GM12878 (cell line): Measurements from ENCODE around the gene NKG7. TPM values are rescaled to one million over a fixed set of nuclear protein-coding genes. Genes with fewer than 3 reads are reported as not detected.

ENCODE experiments used
- ATAC-seq: fragments of 200-7000 bp; cut with Tn5 transposase; 3 replicates; pipeline ENCODE4 v1.9.1; 2020; ENCODE audit warnings: mild to moderate bottlenecking, moderate library complexity
- BruUV-seq: library from RNA; stranded (reverse); fragments of 400-500 nt; replicated peaks from 2 replicates; lab custom pipeline; 2021; lab: Mats Ljungman, UMichigan
- CTCF ChIA-PET: fragments of 300-600 bp; sonication (Branson Sonifier 250); formaldehyde crosslinking; extraction: SDS; loops from one replicate; lab custom pipeline; 2021; ENCODE audit warnings: inconsistent platforms; lab: Yijun Ruan, JAX
- POLR2A ChIA-PET: fragments of 350-600 bp; formaldehyde crosslinking; extraction: SDS; loops from one replicate; lab custom pipeline; 2021; ENCODE audit warnings: inconsistent platforms; lab: Charles Lee
- RAD21 ChIA-PET: fragments of 300-600 bp; sonication (Branson Sonifier 250); formaldehyde crosslinking; loops from one replicate; lab custom pipeline; 2023; ENCODE audit warnings: antibody characterized with exemption; ENCODE audit not compliant: unreplicated experiment; lab: Charles Lee
- SMC1A ChIA-PET: fragments of 300-600 bp; sonication (Branson Sonifier 250); formaldehyde crosslinking; loops from one replicate; lab custom pipeline; 2023; ENCODE audit not compliant: unreplicated experiment, uncharacterized antibody; lab: Charles Lee
- DNase-seq: peaks from one replicate; pipeline ENCODE4 v3.0.0-alpha.2; 2011; ENCODE audit warnings: low read depth, low spot score
- FAIRE-seq: peaks from 3 replicates; lab custom pipeline; 2011; peaks lifted over from hg19 to GRCh38; lab: Jason Lieb, UNC
- H2AFZ ChIP-seq: 2 replicates; pipeline ENCODE4 v1.6.0; 2011; ENCODE audit warnings: low read depth, low read length, control low read depth; ENCODE audit not compliant: control insufficient read depth
- H3K27ac ChIP-seq: 2 replicates; pipeline ENCODE4 v1.5.1; 2011; ENCODE audit warnings: control low read depth; ENCODE audit not compliant: control insufficient read depth, insufficient read depth
- H3K27me3 ChIP-seq, 2 experiments: replicated peaks in 1 of 2; 2 replicates each; pipeline versions ENCODE4 v1.6.0 to v1.6.1; 2011; ENCODE audit warnings: low read length in 1 of 2; ENCODE audit not compliant: control insufficient read depth in 2 of 2, insufficient read depth in 2 of 2
- H3K36me3 ChIP-seq, 2 experiments: 2 replicates each; pipeline ENCODE4 v1.5.1; 2011; ENCODE audit warnings: low read length in 1 of 2; ENCODE audit not compliant: control insufficient read depth in 2 of 2, insufficient read depth in 2 of 2
- H3K4me1 ChIP-seq: 2 replicates; pipeline ENCODE4 v1.6.1; 2011; ENCODE audit warnings: mild to moderate bottlenecking, low read length, moderate library complexity, mixed read lengths; ENCODE audit not compliant: control insufficient read depth, insufficient read depth
- H3K4me2 ChIP-seq: 2 replicates; pipeline ENCODE4 v1.6.0; 2011; ENCODE audit warnings: control low read depth; ENCODE audit not compliant: control insufficient read depth, insufficient read depth
- H3K4me3 ChIP-seq: fragments of 200-600 bp; sonication (generic); 2 replicates; pipeline ENCODE4 v1.5.1; 2016
- H3K79me2 ChIP-seq: 2 replicates; pipeline ENCODE4 v1.6.0; 2011; ENCODE audit warnings: low read length; ENCODE audit not compliant: control insufficient read depth, insufficient read depth
- H3K9ac ChIP-seq: 2 replicates; pipeline ENCODE4 v1.8.0; 2011; ENCODE audit warnings: low read length, control low read depth, mixed read lengths; ENCODE audit not compliant: control insufficient read depth, insufficient read depth
- H3K9me3 ChIP-seq: replicated peaks from 3 replicates; pipeline ENCODE4 v1.5.1; 2011; ENCODE audit warnings: mild to moderate bottlenecking, low read length; ENCODE audit not compliant: control insufficient read depth, insufficient read depth
- H4K20me1 ChIP-seq: 2 replicates; pipeline ENCODE4 v1.6.0; 2011; ENCODE audit not compliant: control insufficient read depth, insufficient read depth
- EGR1 ChIP-seq, 2 experiments: IDR thresholded peaks; 1 replicate in 1 of 2; 2 replicates in 1 of 2; pipeline ENCODE4 v1.6.1; 2011 to 2012; ENCODE audit warnings: low read depth in 2 of 2, low read length in 2 of 2, borderline replicate concordance in 1 of 2, mild to moderate bottlenecking in 1 of 2, moderate library complexity in 1 of 2
- EZH2 ChIP-seq: IDR thresholded peaks from 2 replicates; pipeline ENCODE4 v1.6.1; 2012; ENCODE audit warnings: low read depth, mild to moderate bottlenecking, control low read depth, inconsistent platforms, low read length, borderline replicate concordance; ENCODE audit not compliant: control insufficient read depth
- MEF2A ChIP-seq: IDR thresholded peaks from 2 replicates; pipeline ENCODE4 v1.6.1; 2011; ENCODE audit warnings: low read depth, mild to moderate bottlenecking, low read length, moderate library complexity; ENCODE audit not compliant: insufficient read depth
- RAD21 ChIP-seq: IDR thresholded peaks from 2 replicates; pipeline ENCODE4 v1.6.1; 2011; ENCODE audit warnings: mild to moderate bottlenecking, low read depth, low read length, moderate library complexity; ENCODE audit not compliant: insufficient read depth
- SMC3 ChIP-seq: IDR thresholded peaks from 2 replicates; pipeline ENCODE4 v1.6.1; 2011; ENCODE audit warnings: low read length, improper control_type of control experiment, borderline replicate concordance
- SREBF1 ChIP-seq: IDR thresholded peaks from 2 replicates; pipeline ENCODE4 v1.6.1; 2012; ENCODE audit warnings: mild to moderate bottlenecking, low read length
- STAT1 ChIP-seq: fragments of 450-650 bp; conservative IDR thresholded peaks from 2 replicates; pipeline ENCODE4 v1.6.1; 2014; ENCODE audit warnings: antibody characterized with exemption, mild to moderate bottlenecking
- ZNF274 ChIP-seq: IDR thresholded peaks from one replicate; pipeline ENCODE4 v1.8.0; 2011; ENCODE audit not compliant: insufficient read length, insufficient read depth
- WGBS: methylation state at CpG from one replicate; pipeline ENCODE4 v1.1.6; 2016; ENCODE audit warnings: low lambda C conversion rate; ENCODE audit not compliant: insufficient replicate concordance, insufficient coverage; ENCODE audit errors: missing lambda C conversion rate; 5-methylcytosine and 5-hydroxymethylcytosine counted together
- in situ Hi-C: fragments of 300-500 bp; cut with MboI; formaldehyde crosslinking; loops from 9 replicates; pipeline ENCODE4 v1.14.3; 2018; ENCODE audit warnings: mixed read lengths
- intact Hi-C: fragments of 100-400 bp; cut with micrococcal nuclease; formaldehyde crosslinking; loops from one replicate; pipeline ENCODE4 v1.14.2; 2022; ENCODE audit not compliant: unreplicated experiment
- polyA plus RNA-seq, 11 experiments: library from polyadenylated mRNA; depleted of rRNA in 4 of 11; unstranded in 6 of 11; stranded (reverse) in 5 of 11; fragments of >200 nt; fragmentation: Nextera tagmentation in 4 of 11; fragmentation: Illumina TruSeq in 1 of 11; extraction: Ambion mirVana in 4 of 11; extraction: Trizol in 1 of 11; gene quantifications; 1 replicate in 1 of 11; 2 replicates in 10 of 11; pipeline versions ENCODE4 v1.2.1 to v1.2.3, GENCODE V29; 2011 to 2016; ENCODE audit warnings: inconsistent platforms in 2 of 11, missing spikeins in 2 of 11, low read depth in 1 of 11
- total RNA-seq, 4 experiments: library from RNA; depleted of rRNA in 3 of 4; stranded (reverse); fragments of >200 nt in 3 of 4; fragmentation: Illumina TruSeq in 1 of 4; extraction: Trizol in 1 of 4; gene quantifications; 2 replicates each; pipeline versions ENCODE4 v1.2.1 to v1.2.3, GENCODE V29; 2013 to 2021
- TF ChIP-seq, protein P1 (sequence below), 3 experiments: IDR thresholded peaks in 2 of 3; conservative IDR thresholded peaks in 1 of 3; 2 replicates each; pipeline ENCODE4 v1.5.1; 2011; ENCODE audit warnings: low read depth in 3 of 3, low read length in 3 of 3, mild to moderate bottlenecking in 3 of 3, control low read depth in 2 of 3, moderate library complexity in 2 of 3, inconsistent platforms in 1 of 3, mixed read lengths in 1 of 3; ENCODE audit not compliant: control insufficient read depth in 2 of 3, insufficient read depth in 1 of 3; ENCODE audit errors: extremely low read depth in 1 of 3
- TF ChIP-seq, protein P2 (sequence below): fragments of 450-650 bp; IDR thresholded peaks from 2 replicates; pipeline ENCODE4 v1.6.1; 2017; ENCODE audit warnings: mild to moderate bottlenecking, low read depth, inconsistent platforms; ENCODE audit not compliant: poor library complexity, severe bottlenecking
- TF ChIP-seq, protein P3 (sequence below): fragments of 450-650 bp; IDR thresholded peaks from 2 replicates; pipeline ENCODE4 v1.6.1; 2014; ENCODE audit warnings: mild to moderate bottlenecking

Gene NKG7
- total and polyA plus RNA-seq, 10 of the 15 experiments (the other 5 are each of a cell fraction or from before 2014, with no cell fraction given): 10.0 to 48.7 (median 22.3) TPM

DNA sequence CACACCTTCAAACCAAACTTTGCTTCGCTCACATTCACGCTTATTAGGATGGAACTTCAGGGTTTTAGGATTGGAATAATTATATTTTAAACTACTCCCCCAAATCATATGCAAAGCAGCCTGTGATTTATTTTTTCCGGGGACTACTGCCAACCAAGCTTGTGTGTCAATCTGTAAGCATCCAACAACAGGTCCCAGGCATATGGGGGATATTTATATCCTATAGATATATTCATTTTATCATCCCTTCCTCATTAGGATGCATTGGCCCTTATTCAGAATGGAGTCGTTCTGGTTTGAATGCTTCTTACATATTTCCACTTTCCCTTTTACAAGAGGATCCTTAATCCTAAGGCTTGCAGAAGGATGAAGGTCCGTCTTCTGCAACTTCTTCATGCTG is 26.8 kb upstream of the NKG7 start (continued):
- TF ChIP-seq EGR1 (IDR thresholded peaks at IDR 0.05; ENCODE audit: borderline replicate concordance in 1 of 2, low read depth in 2 of 2, low read length in 2 of 2) (no peak), ZNF274 (no peak), STAT1 (no peak)
- TF ChIP-seq, protein P1, sequence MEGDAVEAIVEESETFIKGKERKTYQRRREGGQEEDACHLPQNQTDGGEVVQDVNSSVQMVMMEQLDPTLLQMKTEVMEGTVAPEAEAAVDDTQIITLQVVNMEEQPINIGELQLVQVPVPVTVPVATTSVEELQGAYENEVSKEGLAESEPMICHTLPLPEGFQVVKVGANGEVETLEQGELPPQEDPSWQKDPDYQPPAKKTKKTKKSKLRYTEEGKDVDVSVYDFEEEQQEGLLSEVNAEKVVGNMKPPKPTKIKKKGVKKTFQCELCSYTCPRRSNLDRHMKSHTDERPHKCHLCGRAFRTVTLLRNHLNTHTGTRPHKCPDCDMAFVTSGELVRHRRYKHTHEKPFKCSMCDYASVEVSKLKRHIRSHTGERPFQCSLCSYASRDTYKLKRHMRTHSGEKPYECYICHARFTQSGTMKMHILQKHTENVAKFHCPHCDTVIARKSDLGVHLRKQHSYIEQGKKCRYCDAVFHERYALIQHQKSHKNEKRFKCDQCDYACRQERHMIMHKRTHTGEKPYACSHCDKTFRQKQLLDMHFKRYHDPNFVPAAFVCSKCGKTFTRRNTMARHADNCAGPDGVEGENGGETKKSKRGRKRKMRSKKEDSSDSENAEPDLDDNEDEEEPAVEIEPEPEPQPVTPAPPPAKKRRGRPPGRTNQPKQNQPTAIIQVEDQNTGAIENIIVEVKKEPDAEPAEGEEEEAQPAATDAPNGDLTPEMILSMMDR (IDR thresholded peaks at IDR 0.05 in 2 of 3, conservative IDR thresholded peaks at IDR 0.05 in 1 of 3; ENCODE audit: control insufficient read depth in 2 of 3, extremely low read depth in 1 of 3, insufficient read depth in 1 of 3, low read depth in 3 of 3, low read length in 3 of 3): no peak
- TF ChIP-seq, protein P2, sequence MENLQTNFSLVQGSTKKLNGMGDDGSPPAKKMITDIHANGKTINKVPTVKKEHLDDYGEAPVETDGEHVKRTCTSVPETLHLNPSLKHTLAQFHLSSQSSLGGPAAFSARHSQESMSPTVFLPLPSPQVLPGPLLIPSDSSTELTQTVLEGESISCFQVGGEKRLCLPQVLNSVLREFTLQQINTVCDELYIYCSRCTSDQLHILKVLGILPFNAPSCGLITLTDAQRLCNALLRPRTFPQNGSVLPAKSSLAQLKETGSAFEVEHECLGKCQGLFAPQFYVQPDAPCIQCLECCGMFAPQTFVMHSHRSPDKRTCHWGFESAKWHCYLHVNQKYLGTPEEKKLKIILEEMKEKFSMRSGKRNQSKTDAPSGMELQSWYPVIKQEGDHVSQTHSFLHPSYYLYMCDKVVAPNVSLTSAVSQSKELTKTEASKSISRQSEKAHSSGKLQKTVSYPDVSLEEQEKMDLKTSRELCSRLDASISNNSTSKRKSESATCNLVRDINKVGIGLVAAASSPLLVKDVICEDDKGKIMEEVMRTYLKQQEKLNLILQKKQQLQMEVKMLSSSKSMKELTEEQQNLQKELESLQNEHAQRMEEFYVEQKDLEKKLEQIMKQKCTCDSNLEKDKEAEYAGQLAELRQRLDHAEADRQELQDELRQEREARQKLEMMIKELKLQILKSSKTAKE: no peak

DNA sequence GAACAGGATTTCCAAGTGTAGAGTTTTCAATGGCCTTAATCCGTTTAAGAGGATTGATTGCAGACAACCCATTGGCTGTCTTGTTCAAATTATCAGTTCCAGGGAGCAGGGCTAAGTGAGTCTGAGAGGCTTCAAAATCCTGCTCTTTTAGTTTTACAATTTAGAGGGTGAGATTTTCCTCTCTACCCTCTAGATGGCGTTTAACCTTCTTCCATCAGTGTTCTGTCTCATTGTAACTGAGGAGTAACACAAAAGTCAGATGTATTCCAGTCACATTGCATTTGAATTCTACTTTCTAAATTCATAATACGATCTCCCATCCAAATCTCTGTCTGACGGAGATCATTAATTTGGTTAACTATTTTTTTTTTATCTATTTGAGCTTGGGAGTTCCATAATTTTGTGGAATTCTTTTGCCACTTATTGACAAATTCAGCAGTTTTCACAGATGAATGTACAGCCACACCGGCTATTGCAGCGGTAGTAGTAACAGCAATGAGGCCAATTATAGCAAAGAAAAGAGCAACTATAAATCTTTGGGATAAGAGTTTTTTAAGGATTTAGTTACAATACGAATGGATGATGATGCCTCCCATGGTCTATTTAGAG is 25.7 kb upstream of the NKG7 start:
- SMC1A ChIA-PET: interaction anchor here (0.6 to 6.6 kb wide), 7 partner anchors 19 to 966 kb away, joined by 3 to 43 read pairs (median 3); partner anchors contain the start of genes MYBPC2, NKG7 and SIGLEC10
- no peak overlapping the region for H3K4me2 ChIP-seq
- no peak overlapping the region for H3K27ac ChIP-seq
- CTCF ChIA-PET: interaction anchor here (0.7 to 6.0 kb wide), 22 partner anchors 10 to 264 kb away, joined by 3 to 49 read pairs (median 4); partner anchors contain the start of genes CLDND2, SIGLEC10 and VSIG10L
- no peak overlapping the region for H2AFZ ChIP-seq
- H3K4me3 ChIP-seq: no peak overlapping the region
- H4K20me1 ChIP-seq: no peaks in the 10 kb centered on the region
- POLR2A ChIA-PET: interaction anchor here (1.2 kb wide), 1 partner anchor 33 kb away, joined by 3 read pairs; no protein-coding TSS in a partner anchor
- H3K9me3 ChIP-seq: peaks cover 7% of the 10 kb centered on the region
- intact Hi-C loops (loop anchor here (1.0 kb wide), 1 partner anchor 59 kb away; no protein-coding TSS in a partner anchor), in situ Hi-C loops (loop anchor here (25.0 kb wide), 1 partner anchor 1139 kb away; the partner anchor contains the start of gene ZNF808)
- DNase-seq: no peak
- peaks cover 5% of the 10 kb centered on the region for H3K79me2 ChIP-seq
- no TSS peak for BruUV-seq
- no peak overlapping the region for H3K9ac ChIP-seq
- WGBS: 43% methylated on average over 7 of the region's 7 CpGs
- H3K4me1 ChIP-seq: peaks cover 14% of the 10 kb centered on the region
- RAD21 ChIA-PET: interaction anchor here (1.1 to 2.2 kb wide), 4 partner anchors 10 to 306 kb away, joined by 3 to 6 read pairs (median 4); partner anchors contain the start of gene SIGLEC10
- FAIRE-seq: peak; percentile 75
- no peaks in the 10 kb centered on the region for H3K36me3 ChIP-seq
- TF ChIP-seq SREBF1 (no peak), EZH2 (no peak), MEF2A (no peak), SMC3 (peak; percentile 56; the same call in 1 of the 2 replicates), RAD21 (peak; percentile 63)
- TF ChIP-seq, protein P1 (IDR thresholded peaks at IDR 0.05 in 2 of 3, conservative IDR thresholded peaks at IDR 0.05 in 1 of 3; ENCODE audit: control insufficient read depth in 2 of 3, extremely low read depth in 1 of 3, insufficient read depth in 1 of 3, low read depth in 3 of 3, low read length in 3 of 3): peak; percentile 58 to 67 (median 65)
- TF ChIP-seq, protein P3, sequence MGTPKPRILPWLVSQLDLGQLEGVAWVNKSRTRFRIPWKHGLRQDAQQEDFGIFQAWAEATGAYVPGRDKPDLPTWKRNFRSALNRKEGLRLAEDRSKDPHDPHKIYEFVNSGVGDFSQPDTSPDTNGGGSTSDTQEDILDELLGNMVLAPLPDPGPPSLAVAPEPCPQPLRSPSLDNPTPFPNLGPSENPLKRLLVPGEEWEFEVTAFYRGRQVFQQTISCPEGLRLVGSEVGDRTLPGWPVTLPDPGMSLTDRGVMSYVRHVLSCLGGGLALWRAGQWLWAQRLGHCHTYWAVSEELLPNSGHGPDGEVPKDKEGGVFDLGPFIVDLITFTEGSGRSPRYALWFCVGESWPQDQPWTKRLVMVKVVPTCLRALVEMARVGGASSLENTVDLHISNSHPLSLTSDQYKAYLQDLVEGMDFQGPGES: no peak
- ATAC-seq: no peak
- no peaks in the 10 kb centered on the region for H3K27me3 ChIP-seq
